Fibroblast of skin of right biceps (primary cell): ENCODE measurements around the gene TMEM271.

Experiments
- DNase-seq: peaks from one replicate; pipeline ENCODE4 v3.0.0-alpha.2; 2013

TMEM271 gene, protein sequence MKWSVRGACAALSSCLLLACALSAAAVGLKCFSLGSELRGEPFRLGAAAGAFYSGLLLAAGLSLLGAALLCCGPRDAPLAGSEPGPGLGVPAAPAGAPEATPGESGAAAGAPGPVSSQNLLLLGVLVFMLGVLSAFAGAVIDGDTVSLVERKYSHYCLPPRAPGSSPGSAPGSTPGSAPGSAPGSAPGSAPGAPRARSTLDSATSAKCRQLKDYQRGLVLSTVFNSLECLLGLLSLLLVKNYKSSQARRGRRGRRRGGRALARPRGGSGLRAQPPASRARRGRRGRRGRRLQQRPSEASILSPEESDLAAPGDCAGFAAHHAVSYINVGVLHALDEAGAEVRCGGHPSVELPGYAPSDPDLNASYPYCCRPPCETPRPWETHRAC

DNA sequence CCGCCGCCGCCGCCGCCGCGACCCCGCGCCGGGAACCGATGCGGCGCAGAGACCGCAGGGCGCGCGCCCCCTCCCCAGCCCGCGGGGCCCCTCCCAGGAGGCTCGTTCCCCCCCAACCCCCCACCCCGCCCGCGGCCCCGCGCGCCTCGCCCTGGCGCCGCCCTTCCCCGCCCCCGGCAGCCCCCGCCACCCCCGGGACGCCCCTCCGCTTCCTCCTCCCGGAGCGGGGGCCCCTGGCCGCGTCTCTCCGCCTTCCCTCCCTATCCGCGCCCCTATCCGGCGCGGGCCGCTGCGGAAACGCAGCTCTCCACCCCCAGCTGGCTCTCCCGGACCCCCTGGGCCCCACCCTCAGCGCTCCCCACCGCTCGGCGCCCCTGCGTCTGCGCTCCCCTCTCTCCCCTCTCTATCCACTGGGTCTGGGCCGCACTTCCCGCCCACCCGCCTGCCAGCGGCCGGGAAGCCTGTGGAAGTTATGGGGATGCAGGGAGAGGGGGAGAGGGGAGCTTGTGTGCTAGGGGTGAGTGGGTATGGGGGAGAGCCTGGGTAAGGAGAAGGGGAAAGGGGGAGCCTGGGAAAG, at the start of gene TMEM271:
Gene TMEM271 (minus strand): TSS at position 51 of the 577 bp plus-strand sequence. CDS start 233 bp downstream, outside the sequence.
- DNase-seq: no peak

DNA sequence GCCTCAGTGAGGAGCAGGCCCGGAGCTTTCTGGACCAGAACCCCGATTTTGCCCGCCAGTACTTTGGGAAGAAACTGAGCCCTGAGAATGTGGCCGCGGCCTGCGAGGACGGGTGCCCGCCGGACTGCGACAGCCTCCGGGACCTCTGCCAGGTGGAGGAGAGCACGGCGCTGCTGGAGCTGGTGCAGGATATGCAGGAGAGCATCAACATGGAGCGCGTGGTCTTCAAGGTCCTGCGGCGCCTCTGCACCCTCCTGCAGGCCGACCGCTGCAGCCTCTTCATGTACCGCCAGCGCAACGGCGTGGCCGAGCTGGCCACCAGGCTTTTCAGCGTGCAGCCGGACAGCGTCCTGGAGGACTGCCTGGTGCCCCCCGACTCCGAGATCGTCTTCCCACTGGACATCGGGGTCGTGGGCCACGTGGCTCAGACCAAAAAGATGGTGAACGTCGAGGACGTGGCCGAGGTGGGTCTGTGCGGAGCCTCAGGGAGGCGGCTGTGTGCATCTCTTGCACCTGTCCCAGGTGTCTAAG, 49.6 kb upstream of the TMEM271 start:
- DNase-seq: no peak

DNA sequence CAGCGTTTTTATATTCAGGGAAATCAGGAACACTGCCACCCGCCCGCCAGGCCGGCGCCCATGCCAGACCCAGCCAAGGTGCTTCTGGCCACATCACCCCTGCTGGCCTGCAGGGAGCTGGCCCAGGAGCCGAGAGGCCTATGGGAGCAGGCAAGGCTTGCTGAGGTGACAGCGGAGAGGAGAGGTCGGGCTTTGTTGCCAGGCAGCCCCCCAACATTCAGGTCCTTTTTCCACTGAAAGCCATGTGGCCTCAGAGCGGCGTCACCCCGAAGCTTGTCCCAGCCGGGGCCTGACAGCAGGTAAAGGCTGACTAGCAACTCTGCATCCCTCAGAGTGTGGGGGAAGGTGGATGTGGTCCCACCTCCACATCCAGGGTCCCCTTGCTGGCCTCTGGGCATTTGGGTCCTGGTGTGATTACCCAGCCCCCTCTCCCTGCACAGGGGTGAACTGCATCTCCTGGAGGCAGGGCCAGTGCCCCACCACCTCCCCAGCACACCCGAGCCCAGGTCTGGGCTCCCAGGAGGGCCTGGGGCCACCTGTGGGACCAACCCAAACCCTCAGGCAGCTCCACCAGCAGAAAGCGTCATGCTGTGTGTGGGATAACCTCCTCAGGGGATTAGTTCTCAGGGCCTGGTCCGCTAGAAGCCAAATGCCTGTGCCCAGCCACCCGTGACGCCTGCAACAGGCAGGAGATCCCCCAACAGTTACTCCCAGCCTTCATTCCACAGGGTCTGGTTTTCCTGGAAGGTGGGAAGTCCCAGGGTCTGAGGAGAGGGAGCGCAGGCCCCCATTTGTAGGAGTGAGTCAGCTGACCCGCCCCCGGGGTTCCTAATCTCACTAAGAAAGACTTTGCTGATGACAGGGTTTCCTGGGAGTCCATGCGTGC, 48.9 kb upstream of the TMEM271 start, which contains the start of gene PDE6B:
Gene PDE6B (plus strand): TSS at position 869 of the 886 bp plus-strand sequence. CDS start 54 bp downstream, outside the sequence.
- DNase-seq: no peak

DNA sequence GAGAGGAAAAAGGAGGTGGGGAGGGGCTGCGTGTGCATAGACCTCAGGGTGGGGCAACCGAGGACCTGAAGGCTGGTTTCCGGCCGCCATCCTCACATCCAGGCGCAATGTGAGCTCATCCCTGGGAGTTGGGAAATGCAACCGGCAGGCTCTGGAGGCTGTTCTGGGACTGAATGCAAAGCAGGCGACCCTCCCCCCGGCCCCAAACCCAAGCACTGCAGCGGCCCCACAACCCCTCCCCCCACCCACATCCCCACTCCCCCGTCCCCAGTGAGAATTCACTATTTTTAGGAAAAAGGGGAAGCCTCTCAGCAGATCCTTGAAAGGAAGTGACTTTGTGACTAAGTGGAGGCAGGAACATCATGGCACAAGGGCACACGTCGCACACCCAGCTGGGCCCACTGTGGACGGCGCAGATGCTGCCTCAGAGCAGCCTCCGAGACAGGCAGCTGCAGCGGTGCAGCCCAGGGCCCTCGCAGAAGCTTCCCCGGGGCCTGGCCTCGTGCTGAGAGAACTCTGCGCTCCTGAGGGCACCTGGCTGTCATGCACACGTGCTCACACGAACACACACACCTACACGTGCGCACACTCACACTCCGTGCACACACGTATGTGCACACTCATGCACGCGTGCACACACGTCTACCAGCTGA, 47.9 kb upstream of the TMEM271 start:
- DNase-seq: no peak

DNA sequence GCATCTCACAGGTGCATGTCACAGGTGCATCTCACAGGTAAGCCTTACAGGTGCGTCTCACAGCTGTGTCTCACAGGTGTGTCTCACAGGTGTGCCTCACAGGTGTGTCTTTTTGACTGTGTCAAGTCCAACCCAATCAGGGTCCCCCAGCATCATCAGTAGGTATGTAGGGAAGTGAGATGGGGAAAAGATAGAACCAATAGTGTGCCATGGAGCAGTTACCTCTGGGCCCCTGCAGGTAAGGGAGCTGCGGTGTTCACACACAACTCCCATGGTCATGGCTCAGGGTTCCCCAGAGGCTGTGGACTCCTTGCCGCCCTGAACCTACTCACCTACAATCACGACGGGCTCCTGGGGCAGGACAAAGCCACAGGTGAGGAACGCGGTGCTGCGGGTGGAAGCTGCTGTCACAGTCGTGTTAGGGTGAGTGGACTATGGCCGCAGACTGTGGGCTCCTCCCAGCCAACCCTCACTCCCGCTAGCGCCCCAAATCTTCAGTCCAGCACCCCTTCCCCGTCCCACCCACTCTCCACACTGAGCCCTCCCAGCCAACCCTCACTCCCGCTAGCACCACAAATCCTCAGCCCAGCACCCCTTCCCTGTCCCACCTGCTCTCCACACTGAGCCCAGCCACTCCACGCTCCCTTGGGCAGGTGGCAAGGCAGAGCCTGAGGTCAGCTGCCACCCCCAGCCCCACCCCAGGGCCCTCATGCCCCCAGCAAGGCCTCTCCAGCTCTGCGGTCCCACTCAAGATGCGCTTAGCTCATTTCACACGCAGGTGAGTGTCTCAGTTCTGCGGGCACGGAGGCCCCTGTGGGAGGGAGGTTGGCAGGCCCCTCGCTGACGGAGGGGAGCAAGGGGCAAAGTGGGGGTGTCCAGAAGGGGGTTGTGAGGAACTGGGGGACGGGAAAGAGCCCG, 47.2 kb upstream of the TMEM271 start:
- no peak for DNase-seq

DNA sequence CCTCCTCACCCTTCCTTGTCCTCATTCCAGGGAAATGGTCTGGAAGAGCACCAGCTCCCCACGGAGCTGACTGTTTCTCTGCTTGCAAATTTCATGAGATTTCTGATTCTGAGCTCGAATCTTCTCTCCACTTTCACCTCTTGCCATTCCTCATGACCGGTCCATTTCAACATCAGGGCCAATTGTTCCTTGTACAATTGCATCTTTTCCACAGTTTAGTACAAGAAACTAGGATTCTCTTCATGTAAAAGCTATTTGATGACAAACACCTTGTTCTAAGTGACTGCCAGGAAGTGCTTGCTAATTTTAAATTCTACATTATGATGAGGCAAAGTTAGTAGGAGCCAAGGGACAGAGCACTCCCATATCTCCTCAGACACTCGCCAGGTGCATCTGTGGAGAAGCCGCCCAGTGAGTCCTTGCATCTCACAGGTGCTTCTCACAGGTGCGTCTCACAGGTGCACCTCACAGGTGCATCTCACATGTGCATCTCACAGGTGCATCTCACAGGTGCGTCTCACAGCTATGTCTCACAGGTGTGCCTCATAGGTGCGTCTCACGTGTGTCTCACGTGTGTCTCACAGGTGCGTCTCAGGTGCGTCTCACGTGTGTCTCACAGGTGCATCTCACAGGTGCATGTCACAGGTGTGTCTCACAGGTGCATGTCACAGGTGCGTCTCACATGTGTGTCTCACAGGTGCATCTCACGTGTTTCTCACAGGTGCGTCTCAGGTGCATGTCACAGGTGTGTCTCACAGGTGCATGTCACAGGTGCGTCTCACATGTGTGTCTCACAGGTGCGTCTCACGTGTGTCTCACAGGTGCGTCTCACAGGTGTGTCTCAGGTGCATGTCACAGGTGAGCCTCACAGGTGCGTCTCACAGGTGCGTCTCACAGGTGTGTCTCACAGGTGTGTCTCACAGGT, 46.2 kb upstream of the TMEM271 start:
- no peak for DNase-seq

DNA sequence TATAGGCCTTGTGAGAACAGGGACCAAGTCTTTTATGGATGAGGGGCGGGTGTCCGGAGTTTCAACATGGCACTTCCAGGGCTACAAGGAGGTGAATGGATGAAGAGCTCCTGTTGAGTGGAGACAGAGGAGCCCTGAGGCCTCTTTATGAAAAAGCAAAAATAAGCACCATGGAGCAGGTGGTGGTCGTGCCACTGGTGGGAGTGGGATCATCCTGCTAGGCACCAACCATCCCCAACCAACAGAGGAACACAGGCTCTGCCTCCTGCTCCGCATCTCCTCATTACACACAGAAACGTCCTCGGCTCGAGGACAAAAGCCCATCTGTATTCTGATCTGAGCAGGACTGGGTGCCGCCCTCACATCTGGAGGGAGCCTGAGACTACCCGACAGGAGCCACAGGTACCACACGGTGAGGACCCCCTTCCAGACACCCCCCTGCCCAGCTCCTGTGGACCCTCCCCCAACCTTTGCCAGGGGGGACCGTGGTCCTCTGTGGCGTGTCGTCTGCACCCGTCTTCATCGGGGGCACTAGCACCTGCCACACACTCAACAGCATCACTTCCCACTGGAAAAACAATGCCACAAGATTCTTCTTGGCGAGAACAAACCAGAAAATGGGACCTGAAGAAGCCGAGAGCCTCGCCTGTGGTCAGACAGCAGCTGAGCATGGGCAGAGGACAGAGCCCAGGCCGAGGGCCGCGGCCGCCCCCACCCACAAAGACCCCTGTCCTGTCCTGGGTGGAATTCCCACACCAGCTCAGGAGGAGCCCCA, 45.4 kb upstream of the TMEM271 start:
- no peak for DNase-seq

DNA sequence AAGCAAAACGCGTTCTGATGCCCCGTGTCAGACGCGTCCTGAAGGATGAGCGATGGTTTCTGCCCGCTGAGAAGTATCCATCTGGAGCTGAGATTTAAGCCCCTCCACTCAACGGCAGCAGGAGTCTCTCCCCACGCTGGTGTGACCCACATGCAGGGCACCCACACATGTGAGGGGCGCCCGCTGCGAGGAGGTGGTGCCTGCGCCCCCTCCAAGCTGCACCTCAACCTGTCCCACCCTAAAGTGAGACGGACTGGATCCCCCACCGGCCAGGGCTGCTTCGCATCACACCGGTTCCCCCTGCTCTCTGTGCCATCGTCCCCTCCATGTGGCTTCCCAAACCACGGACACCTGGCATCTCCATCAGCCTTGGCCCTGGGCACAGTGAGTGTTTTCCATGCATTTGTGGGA, 44.8 kb upstream of the TMEM271 start:
- no peak for DNase-seq

DNA sequence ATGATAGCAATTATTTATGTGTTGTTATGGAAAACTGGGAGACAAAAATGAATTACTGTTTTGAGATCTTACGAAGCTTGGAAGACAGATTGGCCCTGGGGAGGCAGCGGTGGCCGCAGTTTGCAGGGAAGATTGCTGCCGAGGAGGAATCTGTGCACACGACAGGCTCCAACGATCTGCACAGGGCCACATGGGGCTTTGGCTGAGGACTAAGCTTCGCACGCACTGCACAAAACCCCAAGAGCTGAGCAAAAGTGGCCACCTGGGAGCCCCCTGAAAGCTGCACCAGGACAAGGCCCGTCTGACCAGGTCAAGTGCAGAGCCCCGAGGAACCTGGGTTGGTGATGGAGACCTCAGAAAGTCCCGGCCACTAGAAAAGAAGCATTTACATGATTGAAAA, 44.1 kb upstream of the TMEM271 start:
- no peak for DNase-seq

DNA sequence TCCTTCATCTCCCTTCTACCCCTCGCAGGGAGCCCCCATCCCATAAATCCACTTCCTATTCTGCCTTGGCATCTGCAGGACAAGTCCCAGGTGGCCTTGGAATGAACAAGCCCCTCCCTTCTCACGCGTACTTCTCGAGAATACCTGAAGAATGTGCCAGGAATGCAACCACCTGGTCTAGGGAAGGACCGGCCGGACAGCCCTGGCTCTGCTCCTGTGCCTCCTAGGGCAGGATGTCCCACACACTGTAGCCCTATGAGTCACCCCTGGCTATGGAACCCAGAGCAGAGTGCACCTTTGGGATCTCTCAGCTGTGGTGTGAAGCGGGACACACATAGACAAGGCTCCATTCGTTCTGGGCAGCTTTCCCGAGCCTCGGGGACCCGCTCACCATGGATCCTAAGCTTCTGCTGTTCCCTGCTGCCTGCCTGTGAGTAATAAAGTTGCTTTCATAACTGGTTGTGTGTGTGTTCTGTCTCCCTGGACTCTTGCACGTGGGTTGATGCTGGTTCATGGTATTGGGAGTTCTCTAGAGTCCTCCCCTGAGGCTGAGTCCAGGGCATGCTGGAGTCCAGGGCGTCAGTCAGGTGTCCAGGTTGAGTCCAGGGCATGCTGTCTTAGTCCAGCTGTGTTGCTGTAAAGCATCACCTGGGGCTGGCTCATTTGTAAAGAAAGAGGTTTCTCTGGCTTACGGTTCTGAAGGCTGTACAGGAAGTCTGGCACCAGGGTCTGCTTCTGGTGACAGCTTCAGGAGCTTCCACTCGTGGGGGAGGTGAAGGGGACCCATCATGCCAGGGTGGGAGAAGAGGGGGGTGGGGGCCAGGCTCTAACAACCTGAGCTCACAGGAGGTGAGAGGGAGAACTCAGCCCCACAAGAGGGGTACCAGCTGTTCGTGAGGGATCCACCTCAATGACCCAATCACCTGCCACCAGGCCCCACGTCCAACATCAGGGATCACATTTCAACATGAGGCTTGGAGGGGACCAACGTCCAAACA, 41.8 kb upstream of the TMEM271 start:
- no peak for DNase-seq

DNA sequence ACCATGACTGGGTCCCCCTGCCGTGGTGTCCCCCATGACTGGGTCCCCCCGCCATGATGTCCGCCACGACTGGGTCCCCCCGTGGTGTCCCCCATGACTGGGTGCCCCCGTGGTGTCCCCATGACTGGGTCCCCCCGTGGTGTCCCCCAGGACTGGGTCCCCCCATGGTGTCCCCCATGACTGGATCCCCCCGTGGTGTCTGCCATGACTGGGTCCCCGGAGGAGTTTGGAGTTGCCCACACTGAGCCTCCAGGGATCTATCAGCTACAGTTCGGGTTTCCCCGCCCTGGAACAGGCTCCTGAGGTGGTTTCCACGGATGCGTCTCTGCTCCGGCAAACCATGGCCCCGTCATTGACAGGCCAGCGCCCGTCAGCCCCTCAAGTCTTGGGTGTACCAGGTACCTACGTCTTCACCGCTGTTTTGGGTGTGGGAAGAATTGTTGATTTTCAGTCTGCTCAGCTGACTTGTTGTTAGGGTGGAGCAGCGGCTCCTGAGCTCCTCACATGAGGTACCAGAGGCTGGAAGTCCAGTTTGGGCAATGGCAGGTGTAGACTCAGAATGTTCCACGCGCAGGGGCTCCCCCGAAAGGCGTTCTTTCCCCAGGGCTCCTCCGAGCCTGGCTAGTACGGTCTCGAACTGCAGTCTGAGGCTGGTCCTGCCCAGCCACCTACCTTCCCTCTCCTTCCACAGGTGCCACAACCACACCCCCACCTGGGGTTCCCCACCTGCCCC, 41.0 kb upstream of the TMEM271 start:
- no peak for DNase-seq

DNA sequence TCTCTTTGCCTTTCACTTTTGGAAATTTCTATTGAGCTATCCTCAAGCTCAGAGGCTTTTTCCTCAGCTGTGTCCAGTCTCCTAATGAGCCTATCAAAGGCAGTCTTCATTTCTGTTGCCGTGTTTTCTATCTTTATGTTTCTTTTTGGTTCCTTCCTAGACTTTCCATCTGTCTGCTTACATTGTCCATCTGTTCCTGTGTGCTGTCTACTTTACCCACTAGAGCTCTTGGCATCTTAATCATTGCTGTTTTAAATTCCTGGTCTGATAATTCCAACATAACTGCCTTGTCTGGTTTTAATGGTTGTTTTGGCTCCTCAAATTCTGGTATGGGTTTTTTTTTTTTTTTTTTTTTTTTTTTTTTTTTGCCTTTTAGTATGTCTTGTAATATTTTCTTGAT, 40.0 kb upstream of the TMEM271 start:
- DNase-seq: no peak

DNA sequence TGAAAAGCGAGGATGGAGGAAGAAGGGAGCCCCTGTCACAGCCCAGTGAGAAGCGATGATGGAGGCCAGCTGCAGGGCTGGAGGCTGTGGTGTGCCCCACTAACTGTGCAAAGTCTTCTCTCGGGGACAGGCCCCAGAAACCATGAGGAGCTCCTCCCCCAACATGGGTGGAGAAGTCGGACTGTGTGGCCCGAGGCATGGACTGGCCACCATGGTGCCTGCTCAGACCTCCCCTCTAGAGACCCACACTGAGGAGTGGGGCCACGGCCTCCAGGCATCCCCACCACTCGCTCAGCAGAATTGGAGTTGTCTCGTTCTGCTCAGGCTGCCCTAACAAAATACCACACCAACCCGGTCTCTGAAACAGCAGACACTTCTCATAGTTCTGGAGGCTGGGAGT, 37.0 kb upstream of the TMEM271 start:
- no peak for DNase-seq

DNA sequence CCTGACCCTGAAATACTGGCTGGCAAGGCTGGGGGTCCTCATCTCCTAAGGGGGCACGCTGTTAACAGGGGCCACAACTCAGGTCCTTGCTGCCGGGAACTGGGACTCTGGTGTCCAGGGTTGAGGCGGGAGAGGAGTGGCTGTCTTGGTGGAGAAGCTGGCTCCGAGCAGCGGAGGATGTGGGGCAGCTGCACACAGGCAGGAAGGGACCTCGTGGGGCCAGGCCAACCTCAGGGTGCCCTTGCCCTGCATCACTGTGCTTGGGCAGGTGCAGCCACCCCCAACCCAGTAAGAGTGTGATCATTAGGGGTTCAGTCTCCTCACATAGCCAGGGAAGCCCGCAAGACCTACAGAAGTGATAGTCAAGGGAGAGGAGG, 36.6 kb upstream of the TMEM271 start:
- no peak for DNase-seq

DNA sequence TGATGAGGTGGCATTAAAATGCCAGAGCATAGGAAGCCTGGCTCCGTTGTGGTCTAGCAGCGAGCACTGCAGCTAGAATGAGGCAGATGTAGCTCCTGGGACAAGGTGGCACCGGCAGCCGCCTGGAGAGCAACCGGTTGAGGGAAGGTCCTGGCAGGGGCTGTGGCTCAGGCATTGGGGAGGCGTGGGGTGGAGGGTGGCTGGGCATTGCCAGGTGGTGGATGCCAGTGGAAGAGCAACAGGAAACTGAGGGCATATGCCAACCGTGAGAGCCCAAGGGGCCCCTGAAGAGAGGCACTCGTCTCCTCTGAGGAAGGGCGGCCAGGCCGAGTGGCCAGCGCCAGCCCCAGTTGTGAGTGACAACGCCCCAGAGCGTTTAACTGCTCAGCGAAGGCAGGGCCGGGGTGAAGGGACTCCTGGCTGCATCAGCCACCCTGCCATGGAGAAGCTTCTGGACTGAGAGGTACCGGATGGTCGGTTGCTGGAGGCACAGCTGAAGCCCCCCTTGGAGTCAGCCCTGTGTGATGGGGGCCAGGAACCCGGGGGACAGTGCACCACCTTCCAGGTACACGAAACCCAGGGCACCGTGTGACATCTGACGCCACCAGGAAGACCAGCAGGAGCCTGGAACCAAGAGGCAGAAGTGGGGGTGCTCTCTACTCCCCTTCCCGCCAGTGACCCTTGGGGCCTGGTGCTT, 36.1 kb upstream of the TMEM271 start:
- no peak for DNase-seq

DNA sequence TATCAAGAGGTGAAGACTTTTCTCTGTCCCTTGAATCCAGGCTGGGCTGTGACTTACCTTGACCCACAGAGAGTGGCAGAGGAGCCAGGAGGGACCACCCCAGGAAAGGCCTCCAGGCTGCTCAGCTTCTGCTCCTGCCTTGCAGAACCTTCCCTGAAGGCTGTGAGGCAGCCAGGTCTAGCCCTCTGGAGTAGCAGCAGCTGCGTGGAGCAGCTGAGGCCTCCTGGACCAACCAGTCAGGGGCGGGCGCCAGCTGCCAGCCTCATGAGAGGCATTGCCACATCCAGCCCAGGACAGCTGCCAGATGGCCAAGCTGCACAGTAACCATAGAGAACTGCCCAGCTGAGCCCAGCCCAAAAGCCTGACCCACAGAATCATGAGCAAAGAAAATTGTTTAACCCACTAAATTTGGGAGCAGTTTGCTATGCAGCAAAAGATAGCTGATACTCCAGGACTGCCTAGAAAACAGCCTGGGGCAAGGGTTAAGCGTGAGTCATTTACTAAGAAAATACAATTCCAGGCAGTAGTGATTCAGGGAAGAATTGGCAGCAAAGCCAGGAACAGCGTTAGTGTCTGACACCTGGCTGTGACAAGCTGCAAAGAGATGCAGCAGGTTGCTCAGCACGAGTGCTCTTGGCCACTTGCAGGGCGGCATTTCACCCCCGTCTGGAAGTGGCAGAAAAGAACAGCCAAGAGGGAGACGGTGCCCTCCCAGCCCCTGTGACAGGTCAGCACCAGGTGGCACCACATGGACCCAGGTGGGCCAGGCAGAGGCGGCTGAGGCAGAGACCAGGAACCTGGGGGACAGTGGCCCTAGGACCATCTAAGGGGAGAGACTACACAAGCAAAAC, 34.5 kb upstream of the TMEM271 start:
- no peak for DNase-seq
